Measurements from ENCODE around the gene ZNF669.

DNA sequence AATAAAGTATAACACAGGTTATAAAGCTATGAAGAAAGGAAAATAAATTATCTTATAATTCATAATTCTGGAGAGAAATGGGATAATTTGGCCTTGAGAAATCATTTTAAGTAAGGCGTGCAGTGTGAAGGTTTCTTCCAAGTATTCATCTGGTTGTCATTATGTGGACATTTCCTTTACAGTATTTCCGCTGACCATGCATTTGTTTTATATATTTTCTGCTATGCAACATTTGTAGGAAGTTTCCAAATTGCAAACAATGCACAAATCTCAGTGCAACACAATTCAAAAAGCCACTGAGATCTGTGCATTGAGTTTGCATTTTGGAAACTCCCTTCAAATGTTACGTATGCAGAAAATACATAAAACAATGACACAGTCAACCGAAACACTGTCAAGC lies 43.4 kb downstream of the ZNF669 start:
- TF ChIP-seq CTCF (IDR thresholded peaks at IDR 0.05; ENCODE audit: low read depth, low read length) (no peak), POLR2A (IDR thresholded peaks at IDR 0.05; ENCODE audit: extremely low read depth, insufficient read length) (no peak), MYC (IDR thresholded peaks at IDR 0.05; ENCODE audit: low read depth, low read length) (no peak), MAX (IDR thresholded peaks at IDR 0.05; ENCODE audit: low read depth, low read length) (no peak)
